ENCODE results near the gene HOXC5. TPM values are rescaled to one million over a fixed set of nuclear protein-coding genes. Genes with fewer than 3 reads are reported as not detected.

HOXC5 gene
- total RNA-seq, 1 donor from 2014 or later, result 2.7 TPM

GRCh38 chr12:53996240-53997203, 36.3 kb upstream of the HOXC5 start:
- no peak overlapping the region for H3K4me3 Mint-ChIP-seq (ENCODE audit: low read depth)
- H3K36me3 Mint-ChIP-seq (ENCODE audit: insufficient read depth), result no peaks in the 10 kb centered on the region
- H3K27ac Mint-ChIP-seq, result no peak overlapping the region

GRCh38 chr12:53997204-53998109, 35.4 kb upstream of the HOXC5 start:
- Mint-ChIP-seq H3K27me3 (peaks cover 100% of the 10 kb centered on the region), H3K4me1 (ENCODE audit: low read depth) (peaks cover 6% of the 10 kb centered on the region), H3K36me3 (ENCODE audit: insufficient read depth) (no peaks in the 10 kb centered on the region), H3K9me3 (ENCODE audit: low read depth) (no peaks in the 10 kb centered on the region), H3K4me3 (ENCODE audit: low read depth) (no peak overlapping the region), H3K27ac (no peak overlapping the region)
- DNase-seq (ENCODE audit: low spot score, unreplicated experiment), result no peak
- no peak for TF ChIP-seq CTCF (IDR thresholded peaks at IDR 0.05; ENCODE audit: unreplicated experiment)

More at GRCh38 chr12:53996240-53997203, 36.3 kb upstream of the HOXC5 start:
- Mint-ChIP-seq H3K27me3 (peaks cover 100% of the 10 kb centered on the region), H3K9me3 (ENCODE audit: low read depth) (no peaks in the 10 kb centered on the region), H3K4me1 (ENCODE audit: low read depth) (peaks cover 6% of the 10 kb centered on the region)
- no peak for DNase-seq (ENCODE audit: low spot score, unreplicated experiment)
- TF ChIP-seq CTCF (IDR thresholded peaks at IDR 0.05; ENCODE audit: unreplicated experiment), result peak; percentile 6

- Mint-ChIP-seq H3K36me3 (ENCODE audit: insufficient read depth) (no peaks in the 10 kb centered on the region), H3K9me3 (ENCODE audit: low read depth) (no peaks in the 10 kb centered on the region), H3K27me3 (peaks cover 100% of the 10 kb centered on the region), H3K27ac (no peak overlapping the region), H3K4me3 (ENCODE audit: low read depth) (no peak overlapping the region), H3K4me1 (ENCODE audit: low read depth) (peaks cover 6% of the 10 kb centered on the region)
- TF ChIP-seq CTCF (IDR thresholded peaks at IDR 0.05; ENCODE audit: unreplicated experiment), result no peak
- DNase-seq (ENCODE audit: low spot score, unreplicated experiment), result no peak
Observed at GRCh38 chr12:53998110-53998899, 34.5 kb upstream of the HOXC5 start.

- Mint-ChIP-seq H3K4me3 (ENCODE audit: low read depth) (no peak overlapping the region), H3K27me3 (peaks cover 100% of the 10 kb centered on the region), H3K4me1 (ENCODE audit: low read depth) (peaks cover 5% of the 10 kb centered on the region), H3K27ac (no peak overlapping the region), H3K36me3 (ENCODE audit: insufficient read depth) (no peaks in the 10 kb centered on the region), H3K9me3 (ENCODE audit: low read depth) (no peaks in the 10 kb centered on the region)
- no peak for DNase-seq (ENCODE audit: low spot score, unreplicated experiment)
- TF ChIP-seq CTCF (IDR thresholded peaks at IDR 0.05; ENCODE audit: unreplicated experiment), result no peak
Observed at GRCh38 chr12:53998900-53999236, 34.0 kb upstream of the HOXC5 start.
